ENCODE data around the gene CLCN2. TPM values are rescaled to one million over a fixed set of nuclear protein-coding genes. Genes with fewer than 3 reads are reported as not detected.

The CLCN2 gene
- total and polyA plus RNA-seq, 2 of the 8 experiments (the other 6 are each of a cell fraction or from before 2014, with no cell fraction given): 13.7 to 16.1 TPM

DNA sequence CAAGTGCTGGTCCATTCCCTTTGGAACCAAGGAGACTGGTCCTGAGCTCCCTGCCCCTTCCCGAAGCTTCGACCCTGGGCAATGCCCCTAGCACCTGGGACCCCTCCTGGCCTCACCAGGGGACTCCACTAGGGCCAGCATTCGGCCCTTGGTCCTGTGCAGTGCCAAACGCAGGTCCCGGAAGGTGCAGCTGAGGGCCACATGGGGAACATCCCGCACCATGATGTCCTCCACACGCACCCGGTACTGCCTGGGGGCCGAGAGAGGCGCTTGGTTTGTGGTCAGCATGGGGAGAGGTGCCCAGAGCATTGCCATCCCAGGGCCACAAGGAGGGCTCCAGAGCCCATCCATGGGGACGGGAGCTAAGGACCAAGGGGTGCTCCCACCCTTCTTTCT is 7.9 kb downstream of the CLCN2 start:
- Histone ChIP-seq H3K79me1 (ENCODE audit: low read depth, low read length) (no peaks in the 10 kb centered on the region), H2AK5ac (ENCODE audit: low read depth, low read length) (no peak overlapping the region), H2BK12ac (ENCODE audit: low read depth, low read length) (0 out of 2 replicates have a peak overlapping the region, but pooled peaks have one; percentile 27), H3K4ac (replicated peaks; ENCODE audit: insufficient read length, low read depth, low read length) (no peak overlapping the region), H3K27me3 (replicated peaks in 1 of 4; ENCODE audit: control insufficient read depth in 3 of 4, extremely low read depth in 1 of 4, insufficient read depth in 3 of 4, low read length in 3 of 4) (no peaks in the 10 kb centered on the region), H3K18ac (ENCODE audit: extremely low read depth, low read length) (no peak overlapping the region), H3K4me2 (ENCODE audit: insufficient read depth in 1 of 2, low read depth in 2 of 2, low read length in 2 of 2) (no peak overlapping the region), H2AFZ (ENCODE audit: low read length) (no peak overlapping the region), H3K79me2 (ENCODE audit: control insufficient read depth in 1 of 2, insufficient read depth in 2 of 2, low read length in 2 of 2) (no peaks in the 10 kb centered on the region), H2BK120ac (replicated peaks; ENCODE audit: low read depth, low read length) (no peak overlapping the region), H3K4me1 (replicated peaks in 1 of 4; ENCODE audit: control insufficient read depth in 3 of 4, insufficient read depth in 4 of 4, low read length in 3 of 4) (peaks cover 0 to 7% (median 3%) of the 10 kb centered on the region in 4 experiments; a peak in 2 of 7 replicates), H3K23ac (ENCODE audit: insufficient read length) (no peak overlapping the region), H2BK15ac (ENCODE audit: low read length) (no peak overlapping the region), H3K27ac (ENCODE audit: low read depth, low read length) (no peak overlapping the region), H4K5ac (ENCODE audit: insufficient read length, low read depth, low read length) (no peak overlapping the region), H3K56ac (replicated peaks; ENCODE audit: insufficient read length, low read depth, low read length) (no peak overlapping the region), H3K9me3 (ENCODE audit: insufficient read depth in 2 of 2, low read depth in 1 of 2, low read length in 1 of 2) (no peaks in the 10 kb centered on the region), H4K91ac (replicated peaks; ENCODE audit: insufficient read length, low read length) (no peak overlapping the region), H4K8ac (ENCODE audit: extremely low read depth, insufficient read depth, low read length) (no peak overlapping the region), H3K9ac (replicated peaks in 1 of 4; ENCODE audit: extremely low read depth in 1 of 4, low read depth in 3 of 4, low read length in 3 of 4) (no peak overlapping the region), H3K14ac (ENCODE audit: insufficient read length) (no peak overlapping the region), H3K4me3 (ENCODE audit: extremely low read depth in 1 of 4, insufficient read depth in 2 of 4, low read depth in 3 of 4, low read length in 4 of 4) (no peak overlapping the region), H4K20me1 (replicated peaks in 1 of 2; ENCODE audit: control insufficient read depth in 1 of 2, insufficient read depth in 2 of 2, low read length in 2 of 2) (peaks cover under 1 to 8% of the 10 kb centered on the region in 2 experiments), H2BK20ac (ENCODE audit: low read length) (no peak overlapping the region), H3K36me3 (ENCODE audit: control insufficient read depth in 2 of 4, insufficient read depth in 4 of 4, low read length in 3 of 4) (peaks cover 7 to 42% (median 26%) of the 10 kb centered on the region in 4 experiments; a peak in 7 of 8 replicates), H2BK5ac (ENCODE audit: low read depth, low read length) (no peak overlapping the region), H3K23me2 (ENCODE audit: low read depth, low read length) (no peaks in the 10 kb centered on the region)
- DNase-seq (ENCODE audit: low read depth in 1 of 2, low spot score in 2 of 2) (no peak), FAIRE-seq (no peak)
- POLR2A ChIA-PET (ENCODE audit: partially characterized antibody): interaction anchor here (1.0 to 3.6 kb wide), 9 partner anchors 8 to 38 kb away, joined by 3 to 23 read pairs (median 7); partner anchors contain the start of genes CLCN2, FAM131A and POLR2H
- WGBS, 2 experiments (ENCODE audit: extremely low coverage in 1 of 2, insufficient coverage in 1 of 2, insufficient read length in 1 of 2, insufficient replicate concordance in 2 of 2, low coverage in 1 of 2, low lambda C conversion rate in 2 of 2, missing lambda C conversion rate in 1 of 2): 90% methylated on average over 11 of the region's 11 CpGs; no CpG with 5 or more reads in 1 of the 2 experiments
- CTCF ChIA-PET (ENCODE audit: partially characterized antibody): interaction anchor here (0.5 to 6.8 kb wide), 23 partner anchors 8 to 677 kb away, joined by 3 to 49 read pairs (median 4); partner anchors contain the start of genes CLCN2, FAM131A and POLR2H
- TF ChIP-seq YY1 (IDR thresholded peaks at IDR 0.05; ENCODE audit: low read depth, low read length) (no peak), BRCA1 (IDR thresholded peaks at IDR 0.05; ENCODE audit: low read depth, low read length) (no peak), TAF7 (optimal IDR thresholded peaks at IDR 0.05; ENCODE audit: borderline replicate concordance, low read depth, low read length) (no peak), RFX5 (IDR thresholded peaks at IDR 0.05; ENCODE audit: borderline replicate concordance, low read depth, low read length) (no peak), TCF12 (IDR thresholded peaks at IDR 0.05; ENCODE audit: low read depth, low read length) (no peak), SAP30 (IDR thresholded peaks at IDR 0.05; ENCODE audit: insufficient read depth, insufficient replicate concordance, low read length) (no peak), JUND (IDR thresholded peaks at IDR 0.05; ENCODE audit: low read length) (no peak), POLR2A (IDR thresholded peaks at IDR 0.05; ENCODE audit: control extremely low read depth in 1 of 2, low read depth in 2 of 2, low read length in 2 of 2) (no peak), BCL11A (IDR thresholded peaks at IDR 0.05; ENCODE audit: low read depth in 2 of 2, low read length in 2 of 2) (no peak), RNF2 (IDR thresholded peaks at IDR 0.05; ENCODE audit: borderline replicate concordance, low read depth, low read length, missing control alignments, poor library complexity, severe bottlenecking) (no peak), CREB1 (IDR thresholded peaks at IDR 0.05) (no peak), RAD21 (IDR thresholded peaks at IDR 0.05 in 1 of 2, conservative IDR thresholded peaks at IDR 0.05 in 1 of 2; ENCODE audit: low read depth in 2 of 2, low read length in 2 of 2) (no peak)
- TF ChIP-seq, protein P1, sequence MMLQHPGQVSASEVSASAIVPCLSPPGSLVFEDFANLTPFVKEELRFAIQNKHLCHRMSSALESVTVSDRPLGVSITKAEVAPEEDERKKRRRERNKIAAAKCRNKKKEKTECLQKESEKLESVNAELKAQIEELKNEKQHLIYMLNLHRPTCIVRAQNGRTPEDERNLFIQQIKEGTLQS (IDR thresholded peaks at IDR 0.05; ENCODE audit: insufficient read depth, low read depth, low read length): no peak
